CD14-positive monocyte (primary cell): ENCODE data around the gene LPO. TPM values are rescaled to one million over a fixed set of nuclear protein-coding genes. Genes with fewer than 3 reads are reported as not detected.

Source experiments
- DNase-seq, 3 donors: peaks; one replicate each; pipeline ENCODE4 v3.0.0-alpha.2; 2011 to 2022
- H2AFZ ChIP-seq: 2 replicates; pipeline ENCODE4 v1.6.0; 2012; ENCODE audit warnings: mild to moderate bottlenecking, low read depth, low read length, inconsistent platforms; ENCODE audit not compliant: insufficient read depth, poor library complexity, severe bottlenecking
- H3K27ac ChIP-seq, 2 donors: 1 replicate in 1 of 2; 2 replicates in 1 of 2; pipeline ENCODE4 v1.5.1; 2012 to 2013; ENCODE audit warnings: low read length in 2 of 2, control low read depth in 1 of 2, inconsistent platforms in 1 of 2, low read depth in 1 of 2, mild to moderate bottlenecking in 1 of 2
- H3K27me3 ChIP-seq, 2 donors: one replicate each; pipeline versions ENCODE4 v1.6.0 to v1.6.1; 2011 to 2013; ENCODE audit warnings: low read length in 2 of 2; ENCODE audit not compliant: control insufficient read depth in 2 of 2, insufficient read depth in 2 of 2
- H3K36me3 ChIP-seq, 2 donors: replicated peaks in 1 of 2; 1 replicate in 1 of 2; 2 replicates in 1 of 2; pipeline versions ENCODE4 v1.5.1 to v1.6.1; 2012 to 2013; ENCODE audit warnings: low read length in 2 of 2, control low read depth in 1 of 2, inconsistent platforms in 1 of 2, mild to moderate bottlenecking in 1 of 2; ENCODE audit not compliant: insufficient read depth in 2 of 2, control insufficient read depth in 1 of 2
- H3K4me1 ChIP-seq, 2 donors: 1 replicate in 1 of 2; 2 replicates in 1 of 2; pipeline versions ENCODE4 v1.5.1 to v1.6.1; 2012 to 2013; ENCODE audit warnings: low read length in 2 of 2, control low read depth in 1 of 2, inconsistent platforms in 1 of 2, mild to moderate bottlenecking in 1 of 2, moderate library complexity in 1 of 2; ENCODE audit not compliant: insufficient read depth in 2 of 2, control insufficient read depth in 1 of 2
- H3K4me2 ChIP-seq: replicated peaks from 2 replicates; pipeline ENCODE3; 2012; ENCODE audit warnings: low read length, moderate library complexity, mild to moderate bottlenecking; ENCODE audit not compliant: poor library complexity, severe bottlenecking; ENCODE audit errors: extremely low read depth
- H3K4me3 ChIP-seq, 3 experiments: fragments of 200-600 bp in 1 of 3; sonication (generic) in 1 of 3; replicated peaks in 1 of 3; 1 replicate in 2 of 3; 2 replicates in 1 of 3; pipeline ENCODE4 v1.5.1; 2011 to 2013; ENCODE audit warnings: low read length in 3 of 3, mild to moderate bottlenecking in 3 of 3, control low read depth in 2 of 3, low read depth in 2 of 3, inconsistent platforms in 1 of 3, moderate library complexity in 1 of 3
- H3K79me2 ChIP-seq: 2 replicates; pipeline ENCODE4 v1.6.0; 2012; ENCODE audit warnings: mild to moderate bottlenecking, control low read depth, inconsistent platforms, low read length, moderate library complexity; ENCODE audit not compliant: insufficient read depth
- H3K9ac ChIP-seq: 2 replicates; pipeline ENCODE4 v1.6.0; 2017; ENCODE audit warnings: low read length, mild to moderate bottlenecking; ENCODE audit not compliant: insufficient read depth, poor library complexity, severe bottlenecking
- H3K9me3 ChIP-seq, 2 donors: replicated peaks in 1 of 2; 1 replicate in 1 of 2; 2 replicates in 1 of 2; pipeline versions ENCODE4 v1.5.1 to v1.6.1; 2012 to 2013; ENCODE audit warnings: low read length in 2 of 2, control low read depth in 1 of 2; ENCODE audit not compliant: control insufficient read depth in 1 of 2, insufficient read depth in 1 of 2
- H4K20me1 ChIP-seq: 2 replicates; pipeline ENCODE4 v1.6.0; 2012; ENCODE audit warnings: mild to moderate bottlenecking, low read length, control low read depth, moderate library complexity; ENCODE audit not compliant: insufficient read depth
- H3K27ac Mint-ChIP-seq, 7 donors: one replicate each; pipeline ENCODE4 v1.8.0; 2020; ENCODE audit warnings: mild to moderate bottlenecking in 7 of 7, mixed read lengths in 7 of 7, moderate library complexity in 6 of 7, inconsistent platforms in 2 of 7
- H3K27me3 Mint-ChIP-seq, 3 donors: one replicate each; pipeline ENCODE4 v1.8.0; 2021 to 2022; ENCODE audit warnings: low read depth in 3 of 3, mild to moderate bottlenecking in 3 of 3, mixed read lengths in 3 of 3, moderate library complexity in 3 of 3, inconsistent platforms in 1 of 3
- H3K36me3 Mint-ChIP-seq, 2 donors: one replicate each; pipeline ENCODE4 v1.8.0; 2020; ENCODE audit warnings: mixed read lengths in 2 of 2, inconsistent platforms in 1 of 2, mild to moderate bottlenecking in 1 of 2
- H3K4me1 Mint-ChIP-seq: one replicate; pipeline ENCODE4 v1.8.0; 2020; ENCODE audit warnings: mild to moderate bottlenecking, mixed read lengths
- H3K4me3 Mint-ChIP-seq, 2 donors: one replicate each; pipeline ENCODE4 v1.8.0; 2020; ENCODE audit warnings: mild to moderate bottlenecking in 2 of 2, mixed read lengths in 2 of 2, moderate library complexity in 1 of 2
- H3K9me3 Mint-ChIP-seq, 7 donors: one replicate each; pipeline ENCODE4 v1.8.0; 2020 to 2022; ENCODE audit warnings: mixed read lengths in 7 of 7, mild to moderate bottlenecking in 6 of 7, moderate library complexity in 6 of 7, inconsistent platforms in 2 of 7
- WGBS: methylation state at CpG from one replicate; pipeline ENCODE4 v1.1.5; 2013; ENCODE audit warnings: missing lambda C conversion rate; ENCODE audit not compliant: insufficient coverage; 5-methylcytosine and 5-hydroxymethylcytosine counted together
- intact Hi-C, 2 donors: fragments of 100-400 bp; cut with micrococcal nuclease; formaldehyde crosslinking; loops; one replicate each; pipeline versions ENCODE4 v1.15.0 to v1.15.1; 2023
- polyA plus RNA-seq, 3 donors: library from polyadenylated mRNA; depleted of rRNA in 1 of 3; unstranded in 2 of 3; stranded (reverse) in 1 of 3; fragments of 300-500 nt in 2 of 3; fragments of >200 nt in 1 of 3; fragmentation: Illumina TruSeq in 2 of 3; gene quantifications; 1 replicate in 2 of 3; 2 replicates in 1 of 3; pipeline ENCODE4 v1.2.3, GENCODE V29; 2012 to 2021
- TF ChIP-seq, protein P1 (sequence below): fragments of 200-600 bp; IDR thresholded peaks from one replicate; pipeline ENCODE4 v1.8.0; 2022; ENCODE audit warnings: antibody characterized with exemption, mild to moderate bottlenecking

LPO gene
- polyA plus RNA-seq, 3 donors = 0.04 to 0.43 TPM; not detected in 1

DNA sequence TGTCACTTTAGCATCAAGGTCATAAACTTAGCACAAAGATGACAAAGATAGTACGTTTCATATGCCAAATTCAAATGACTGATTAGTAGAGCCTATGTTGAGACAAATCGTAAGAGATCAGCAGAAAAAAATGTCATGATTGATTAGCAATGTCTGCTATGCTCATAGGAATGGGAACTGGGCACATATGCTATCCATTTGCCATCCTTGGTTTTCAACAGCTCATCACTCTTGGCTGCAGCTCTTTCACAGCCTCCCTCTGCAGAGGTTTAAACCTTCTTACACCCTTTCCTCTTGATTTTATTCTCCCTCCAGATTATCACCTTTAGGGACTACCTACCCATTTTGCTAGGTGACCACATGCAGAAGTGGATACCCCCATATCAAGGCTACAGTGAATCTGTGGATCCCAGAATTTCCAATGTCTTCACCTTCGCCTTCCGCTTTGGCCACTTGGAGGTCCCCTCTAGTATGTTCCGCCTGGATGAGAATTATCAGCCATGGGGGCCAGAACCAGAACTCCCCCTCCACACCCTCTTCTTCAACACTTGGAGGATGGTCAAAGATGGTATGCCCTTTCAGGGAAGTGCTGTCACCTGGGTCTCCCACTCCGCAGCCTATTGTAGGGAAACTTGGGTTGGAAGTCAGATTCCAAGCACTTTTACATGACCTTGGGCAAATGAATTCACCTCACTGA, 26.2 kb downstream of the LPO start:
- peaks cover 23 to 25% of the 10 kb centered on the region in 2 donors for H3K4me1 ChIP-seq
- peaks cover 0 to 15% (median 2%) of the 10 kb centered on the region in 7 donors for H3K9me3 Mint-ChIP-seq
- no peak overlapping the region for H3K4me2 ChIP-seq
- no peak overlapping the region for H3K9ac ChIP-seq
- H3K4me3 Mint-ChIP-seq = peak overlapping the region in 1 of 2 donors; percentile 40
- H3K79me2 ChIP-seq = peaks cover 8% of the 10 kb centered on the region
- H3K4me1 Mint-ChIP-seq = peaks cover 39% of the 10 kb centered on the region
- H4K20me1 ChIP-seq = no peaks in the 10 kb centered on the region
- peaks cover 26 to 39% of the 10 kb centered on the region in 2 donors for H3K27me3 ChIP-seq
- no peak overlapping the region for H3K27ac Mint-ChIP-seq
- TF ChIP-seq, protein P1, sequence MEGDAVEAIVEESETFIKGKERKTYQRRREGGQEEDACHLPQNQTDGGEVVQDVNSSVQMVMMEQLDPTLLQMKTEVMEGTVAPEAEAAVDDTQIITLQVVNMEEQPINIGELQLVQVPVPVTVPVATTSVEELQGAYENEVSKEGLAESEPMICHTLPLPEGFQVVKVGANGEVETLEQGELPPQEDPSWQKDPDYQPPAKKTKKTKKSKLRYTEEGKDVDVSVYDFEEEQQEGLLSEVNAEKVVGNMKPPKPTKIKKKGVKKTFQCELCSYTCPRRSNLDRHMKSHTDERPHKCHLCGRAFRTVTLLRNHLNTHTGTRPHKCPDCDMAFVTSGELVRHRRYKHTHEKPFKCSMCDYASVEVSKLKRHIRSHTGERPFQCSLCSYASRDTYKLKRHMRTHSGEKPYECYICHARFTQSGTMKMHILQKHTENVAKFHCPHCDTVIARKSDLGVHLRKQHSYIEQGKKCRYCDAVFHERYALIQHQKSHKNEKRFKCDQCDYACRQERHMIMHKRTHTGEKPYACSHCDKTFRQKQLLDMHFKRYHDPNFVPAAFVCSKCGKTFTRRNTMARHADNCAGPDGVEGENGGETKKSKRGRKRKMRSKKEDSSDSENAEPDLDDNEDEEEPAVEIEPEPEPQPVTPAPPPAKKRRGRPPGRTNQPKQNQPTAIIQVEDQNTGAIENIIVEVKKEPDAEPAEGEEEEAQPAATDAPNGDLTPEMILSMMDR = no peak
- H3K27me3 Mint-ChIP-seq = peaks cover 41 to 57% (median 43%) of the 10 kb centered on the region in 3 donors
- H3K9me3 ChIP-seq = no peaks in the 10 kb centered on the region
- H3K36me3 Mint-ChIP-seq = peaks cover 10 to 23% of the 10 kb centered on the region in 2 donors
- H3K4me3 ChIP-seq = no peak overlapping the region
- no peak overlapping the region for H2AFZ ChIP-seq
- no peak overlapping the region for H3K27ac ChIP-seq
- WGBS = 86% methylated on average over 4 of the region's 6 CpGs
- DNase-seq = no peak
- intact Hi-C loops = no loop called here
- H3K36me3 ChIP-seq = no peaks in the 10 kb centered on the region

DNA sequence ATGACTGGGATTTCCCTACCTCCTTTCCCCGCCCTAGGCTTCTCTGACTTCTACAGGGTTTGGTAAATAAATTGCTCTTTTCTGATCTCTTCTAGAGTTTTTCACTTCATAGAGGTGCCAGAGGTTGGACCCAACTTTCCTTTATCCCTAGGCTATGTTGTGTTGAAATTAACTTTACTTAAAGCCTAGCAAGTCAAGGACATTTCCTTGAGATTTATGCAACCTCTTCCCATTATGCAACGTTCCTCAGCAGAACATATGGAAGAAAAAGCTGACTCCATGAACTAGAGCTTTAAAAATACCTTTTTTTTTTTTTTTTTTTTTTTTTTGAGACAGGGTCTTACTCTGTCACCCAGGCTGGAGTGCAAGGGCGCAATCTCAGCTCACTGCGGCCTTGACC, 26.9 kb downstream of the LPO start:
- Mint-ChIP-seq H3K4me1 (peaks cover 47% of the 10 kb centered on the region), H3K27ac (no peak overlapping the region), H3K36me3 (peaks cover 13 to 25% of the 10 kb centered on the region in 2 donors), H3K9me3 (peaks cover 0 to 15% (median 2%) of the 10 kb centered on the region in 7 donors), H3K4me3 (no peak overlapping the region), H3K27me3 (peaks cover 34 to 51% (median 36%) of the 10 kb centered on the region in 3 donors)
- no peaks in the 10 kb centered on the region for H3K36me3 ChIP-seq
- peaks cover 30 to 32% of the 10 kb centered on the region in 2 donors for H3K4me1 ChIP-seq
- no peak overlapping the region for H3K27ac ChIP-seq
- H4K20me1 ChIP-seq = no peaks in the 10 kb centered on the region
- 65% methylated on average over 2 of the region's 4 CpGs for WGBS
- TF ChIP-seq, protein P1 = no peak
- no peak overlapping the region for H2AFZ ChIP-seq
- no peak for DNase-seq
- peaks cover 23 to 31% of the 10 kb centered on the region in 2 donors for H3K27me3 ChIP-seq
- H3K4me3 ChIP-seq = no peak overlapping the region
- H3K4me2 ChIP-seq = no peak overlapping the region
- H3K9ac ChIP-seq = no peak overlapping the region
- peaks cover 12% of the 10 kb centered on the region for H3K79me2 ChIP-seq
- intact Hi-C loops = no loop called here
- H3K9me3 ChIP-seq = no peaks in the 10 kb centered on the region
